ENCODE data around the gene XRCC6. TPM values are rescaled to one million over a fixed set of nuclear protein-coding genes. Genes with fewer than 3 reads are reported as not detected.

XRCC6 gene
- total RNA-seq, 1 experiment from 2014 or later, result 414 TPM

DNA sequence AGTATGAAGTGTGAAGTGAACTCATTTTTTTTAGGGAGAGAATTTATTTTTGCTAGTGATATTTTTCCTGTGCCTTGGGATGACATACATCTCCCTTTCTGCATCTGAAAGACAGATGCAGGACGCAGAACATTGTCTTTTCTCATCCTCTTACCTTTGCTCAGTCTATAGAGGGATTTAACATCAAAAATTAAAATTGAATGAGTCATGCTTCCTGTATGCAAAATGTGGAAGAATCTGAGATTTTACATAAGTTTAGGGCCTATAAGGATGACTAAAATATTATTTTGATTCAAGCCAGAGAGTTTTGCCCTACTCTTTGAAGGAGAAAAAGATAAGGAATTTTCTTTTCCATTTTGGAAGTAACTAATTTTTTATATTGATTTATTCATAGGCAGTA, 27.3 kb downstream of the XRCC6 start:
- TF ChIP-seq, protein P1, sequence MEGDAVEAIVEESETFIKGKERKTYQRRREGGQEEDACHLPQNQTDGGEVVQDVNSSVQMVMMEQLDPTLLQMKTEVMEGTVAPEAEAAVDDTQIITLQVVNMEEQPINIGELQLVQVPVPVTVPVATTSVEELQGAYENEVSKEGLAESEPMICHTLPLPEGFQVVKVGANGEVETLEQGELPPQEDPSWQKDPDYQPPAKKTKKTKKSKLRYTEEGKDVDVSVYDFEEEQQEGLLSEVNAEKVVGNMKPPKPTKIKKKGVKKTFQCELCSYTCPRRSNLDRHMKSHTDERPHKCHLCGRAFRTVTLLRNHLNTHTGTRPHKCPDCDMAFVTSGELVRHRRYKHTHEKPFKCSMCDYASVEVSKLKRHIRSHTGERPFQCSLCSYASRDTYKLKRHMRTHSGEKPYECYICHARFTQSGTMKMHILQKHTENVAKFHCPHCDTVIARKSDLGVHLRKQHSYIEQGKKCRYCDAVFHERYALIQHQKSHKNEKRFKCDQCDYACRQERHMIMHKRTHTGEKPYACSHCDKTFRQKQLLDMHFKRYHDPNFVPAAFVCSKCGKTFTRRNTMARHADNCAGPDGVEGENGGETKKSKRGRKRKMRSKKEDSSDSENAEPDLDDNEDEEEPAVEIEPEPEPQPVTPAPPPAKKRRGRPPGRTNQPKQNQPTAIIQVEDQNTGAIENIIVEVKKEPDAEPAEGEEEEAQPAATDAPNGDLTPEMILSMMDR (IDR thresholded peaks at IDR 0.05; ENCODE audit: insufficient read depth in 1 of 2, low read depth in 1 of 2, low read length in 1 of 2, severe bottlenecking in 1 of 2, unreplicated experiment in 1 of 2), result no peak
- intact Hi-C loops (cut with micrococcal nuclease; ENCODE audit: unreplicated experiment), result no loop called here
- POLR2A ChIA-PET, result no interaction called here
- no peaks in the 10 kb centered on the region for H3K27me3 Mint-ChIP-seq (ENCODE audit: insufficient read depth, unreplicated experiment)
- no peak for DNase-seq
- Histone ChIP-seq H3K9me3 (no peaks in the 10 kb centered on the region), H3K36me3 (ENCODE audit: control insufficient read depth, insufficient read depth, low read length) (peaks cover 4% of the 10 kb centered on the region), H3K4me3 (ENCODE audit: low read depth, low read length) (no peak overlapping the region), H3K4me1 (no peaks in the 10 kb centered on the region), H3K27me3 (replicated peaks; ENCODE audit: control insufficient read depth, insufficient read depth, low read length) (no peaks in the 10 kb centered on the region)
- CTCF ChIA-PET, result no interaction called here
- no peaks in the 10 kb centered on the region for H3K4me1 Mint-ChIP-seq (ENCODE audit: low read depth, unreplicated experiment)
- peaks cover 98% of the 10 kb centered on the region for H3K36me3 Mint-ChIP-seq (ENCODE audit: insufficient read depth, unreplicated experiment)
- no peak overlapping the region for H3K4me3 Mint-ChIP-seq (ENCODE audit: unreplicated experiment)
- BruUV-seq (replicated peaks), result no TSS peak
- H3K9me3 Mint-ChIP-seq (ENCODE audit: unreplicated experiment), result no peaks in the 10 kb centered on the region
- no peak overlapping the region for H3K27ac Mint-ChIP-seq (ENCODE audit: unreplicated experiment)

DNA sequence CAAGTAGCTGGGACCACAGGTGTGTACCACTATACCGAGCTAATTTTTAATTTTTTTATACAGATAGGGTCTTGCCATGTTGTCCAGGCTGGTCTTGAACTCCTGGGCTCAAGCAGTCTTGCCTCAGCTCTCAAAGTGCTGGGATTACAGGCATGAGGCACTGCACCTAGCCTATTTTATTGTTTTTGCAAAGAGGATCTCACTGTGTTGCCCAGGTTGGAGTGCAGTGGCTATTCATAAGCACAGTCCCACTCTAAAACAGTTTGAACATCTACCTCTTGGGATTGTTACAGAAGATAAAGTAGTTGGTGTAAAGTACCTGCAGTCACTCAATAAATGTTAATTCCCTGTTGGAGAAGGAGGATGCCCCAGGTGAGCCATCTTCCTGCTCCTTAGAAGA, 29.1 kb downstream of the XRCC6 start:
- no peaks in the 10 kb centered on the region for H3K27me3 ChIP-seq (replicated peaks; ENCODE audit: control insufficient read depth, insufficient read depth, low read length)
- H3K4me1 ChIP-seq, result no peaks in the 10 kb centered on the region
- Mint-ChIP-seq H3K4me3 (ENCODE audit: unreplicated experiment) (no peak overlapping the region), H3K9me3 (ENCODE audit: unreplicated experiment) (no peaks in the 10 kb centered on the region), H3K27ac (ENCODE audit: unreplicated experiment) (no peak overlapping the region), H3K36me3 (ENCODE audit: insufficient read depth, unreplicated experiment) (peaks cover 98% of the 10 kb centered on the region), H3K27me3 (ENCODE audit: insufficient read depth, unreplicated experiment) (no peaks in the 10 kb centered on the region), H3K4me1 (ENCODE audit: low read depth, unreplicated experiment) (no peaks in the 10 kb centered on the region)
- ChIA-PET POLR2A (no interaction called here), CTCF (no interaction called here)
- TF ChIP-seq, protein P1 (IDR thresholded peaks at IDR 0.05; ENCODE audit: insufficient read depth in 1 of 2, low read depth in 1 of 2, low read length in 1 of 2, severe bottlenecking in 1 of 2, unreplicated experiment in 1 of 2), result no peak
- DNase-seq, result no peak
- no peaks in the 10 kb centered on the region for H3K9me3 ChIP-seq
- peaks cover 5% of the 10 kb centered on the region for H3K36me3 ChIP-seq (ENCODE audit: control insufficient read depth, insufficient read depth, low read length)
- intact Hi-C loops (cut with micrococcal nuclease; ENCODE audit: unreplicated experiment), result no loop called here
- BruUV-seq (replicated peaks), result no TSS peak
- H3K4me3 ChIP-seq (ENCODE audit: low read depth, low read length), result no peak overlapping the region

DNA sequence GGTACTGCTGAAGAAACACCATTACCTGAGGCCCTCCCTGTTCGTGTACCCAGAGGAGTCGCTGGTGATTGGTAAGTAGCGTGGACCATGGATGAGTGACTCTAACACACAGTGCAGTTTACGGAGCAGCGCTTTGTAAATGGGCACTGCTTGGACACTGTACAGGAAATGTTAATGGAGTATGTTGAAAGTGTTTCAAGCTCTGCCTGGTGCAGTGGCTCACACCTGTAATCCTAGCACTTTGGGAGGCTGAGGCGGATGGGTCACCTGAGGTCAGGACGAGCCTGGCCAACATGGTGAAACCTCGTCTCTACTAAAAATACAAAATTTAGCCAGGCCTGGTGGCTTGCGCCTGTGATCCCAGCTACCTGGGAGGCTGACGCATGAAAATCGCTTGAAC, 29.7 kb downstream of the XRCC6 start:
- BruUV-seq (replicated peaks), result no TSS peak
- CTCF ChIA-PET, result interaction anchor here (0.6 kb wide), 1 partner anchor 197 kb away, joined by 6 read pairs; no protein-coding TSS in a partner anchor

More for the DNA sequence above, 29.7 kb downstream of the XRCC6 start:
- H3K4me1 ChIP-seq, result no peaks in the 10 kb centered on the region
- intact Hi-C loops (cut with micrococcal nuclease; ENCODE audit: unreplicated experiment), result no loop called here
- H3K9me3 ChIP-seq, result no peaks in the 10 kb centered on the region
- no peak for DNase-seq
- Mint-ChIP-seq H3K36me3 (ENCODE audit: insufficient read depth, unreplicated experiment) (peaks cover 98% of the 10 kb centered on the region), H3K4me1 (ENCODE audit: low read depth, unreplicated experiment) (no peaks in the 10 kb centered on the region), H3K4me3 (ENCODE audit: unreplicated experiment) (no peak overlapping the region), H3K27ac (ENCODE audit: unreplicated experiment) (no peak overlapping the region), H3K27me3 (ENCODE audit: insufficient read depth, unreplicated experiment) (no peaks in the 10 kb centered on the region), H3K9me3 (ENCODE audit: unreplicated experiment) (no peaks in the 10 kb centered on the region)
- peaks cover 5% of the 10 kb centered on the region for H3K36me3 ChIP-seq (ENCODE audit: control insufficient read depth, insufficient read depth, low read length)
- TF ChIP-seq, protein P1 (IDR thresholded peaks at IDR 0.05; ENCODE audit: insufficient read depth in 1 of 2, low read depth in 1 of 2, low read length in 1 of 2, severe bottlenecking in 1 of 2, unreplicated experiment in 1 of 2), result no peak
- H3K27me3 ChIP-seq (replicated peaks; ENCODE audit: control insufficient read depth, insufficient read depth, low read length), result no peaks in the 10 kb centered on the region
- no peak overlapping the region for H3K4me3 ChIP-seq (ENCODE audit: low read depth, low read length)
- POLR2A ChIA-PET, result interaction anchor here (0.7 kb wide), 1 partner anchor 61 kb away, joined by 12 read pairs; the partner anchor contains the start of gene PMM1
